Pons (tissue), 1 donor: Measurements from ENCODE around the gene ZFP92.
"Not testable (repeated sequence)": the region's sequence is repeated elsewhere in the genome, so short reads cannot be mapped to it uniquely, and the experiment has no call there.

Experiments
- DNase-seq: peaks from one replicate; pipeline ENCODE4 v3.0.0-alpha.2; 2016; ENCODE audit warnings: low spot score

ZFP92 gene

DNA sequence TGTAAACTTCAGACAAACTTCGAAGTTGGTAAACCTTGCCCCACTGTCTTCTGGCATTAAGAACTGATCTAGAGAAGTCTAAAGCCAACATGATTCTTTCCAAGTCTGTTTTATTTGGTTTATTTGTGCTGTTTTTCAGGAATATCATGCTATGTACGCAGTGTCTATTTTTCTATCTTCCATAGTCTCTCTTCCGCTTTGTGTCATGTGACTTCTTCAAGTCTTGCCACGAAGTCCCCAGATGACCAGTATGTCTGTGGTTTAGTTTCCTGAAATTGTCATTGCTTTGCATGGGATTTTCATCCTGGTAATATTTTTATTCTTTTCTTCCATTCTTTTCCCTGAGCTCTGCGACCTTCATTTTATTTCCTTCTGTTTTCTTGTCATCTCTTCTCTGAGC is 25.2 kb upstream of the ZFP92 start:
- no peak for DNase-seq

DNA sequence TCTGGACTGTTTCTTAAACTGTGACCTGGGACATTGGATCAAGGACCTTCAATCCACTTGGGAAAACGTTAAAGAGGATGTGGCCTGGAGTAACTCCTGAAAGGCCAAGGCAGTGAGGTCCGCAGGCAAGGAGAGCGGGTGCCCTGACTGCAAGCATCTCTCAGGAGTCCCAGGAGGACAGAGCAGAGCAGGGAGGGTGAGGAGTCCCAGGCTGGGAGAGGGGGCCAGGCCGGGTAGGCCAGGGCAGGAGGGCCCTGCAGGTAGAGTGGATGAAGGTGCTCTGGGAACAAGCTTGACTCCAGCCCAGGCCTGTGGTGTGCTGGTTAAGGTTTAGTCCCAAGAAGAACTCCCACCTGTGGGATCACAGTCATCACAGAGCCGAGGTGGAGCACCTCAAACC is 23.9 kb upstream of the ZFP92 start:
- no peak for DNase-seq

- DNase-seq = no peak
These were observed 23.1 kb upstream of the ZFP92 start for GRCh38 chrX:153387987-153388721.

DNA sequence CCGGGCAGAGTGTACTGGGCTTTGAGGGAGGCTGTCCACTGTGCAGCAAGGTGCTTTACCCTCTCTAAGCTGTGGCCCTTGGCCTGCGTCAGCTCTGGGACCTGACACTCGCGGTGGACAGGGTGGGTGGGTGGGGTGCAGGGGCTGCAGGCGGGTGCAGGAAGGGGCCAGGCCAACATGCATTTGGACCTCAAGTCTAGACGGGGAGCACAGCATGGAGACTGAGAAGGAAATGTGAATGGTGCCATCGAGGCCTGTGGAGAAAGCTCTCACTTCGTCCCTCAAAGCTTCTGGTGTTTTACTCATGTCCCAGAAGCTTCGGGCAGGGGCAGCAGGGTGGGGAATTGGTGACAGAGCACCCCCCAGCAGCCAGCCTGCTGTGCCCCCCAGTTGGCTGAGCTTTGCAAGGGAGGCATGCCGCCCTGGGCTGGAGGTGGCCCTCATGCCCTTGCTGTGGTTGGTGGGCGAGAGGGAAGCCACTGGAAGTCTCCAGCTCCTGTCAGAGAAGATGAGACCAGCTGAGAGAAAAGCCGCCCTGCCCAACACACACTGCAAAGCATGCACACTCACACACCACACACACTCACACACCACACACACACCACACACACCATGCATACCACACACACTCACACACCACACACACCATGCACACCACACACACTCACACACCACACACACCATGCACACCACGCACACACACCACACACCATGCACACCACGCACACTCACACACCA is 22.4 kb upstream of the ZFP92 start:
- DNase-seq = no peak

- not testable (repeated sequence) for DNase-seq
These were observed 21.9 kb upstream of the ZFP92 start for GRCh38 chrX:153389460-153389768.

- DNase-seq = no peak
These were observed 18.5 kb upstream of the ZFP92 start for GRCh38 chrX:153392642-153393321.

GRCh38 chrX:153394612-153395011 is 16.7 kb upstream of the ZFP92 start:
- DNase-seq = no peak

DNA sequence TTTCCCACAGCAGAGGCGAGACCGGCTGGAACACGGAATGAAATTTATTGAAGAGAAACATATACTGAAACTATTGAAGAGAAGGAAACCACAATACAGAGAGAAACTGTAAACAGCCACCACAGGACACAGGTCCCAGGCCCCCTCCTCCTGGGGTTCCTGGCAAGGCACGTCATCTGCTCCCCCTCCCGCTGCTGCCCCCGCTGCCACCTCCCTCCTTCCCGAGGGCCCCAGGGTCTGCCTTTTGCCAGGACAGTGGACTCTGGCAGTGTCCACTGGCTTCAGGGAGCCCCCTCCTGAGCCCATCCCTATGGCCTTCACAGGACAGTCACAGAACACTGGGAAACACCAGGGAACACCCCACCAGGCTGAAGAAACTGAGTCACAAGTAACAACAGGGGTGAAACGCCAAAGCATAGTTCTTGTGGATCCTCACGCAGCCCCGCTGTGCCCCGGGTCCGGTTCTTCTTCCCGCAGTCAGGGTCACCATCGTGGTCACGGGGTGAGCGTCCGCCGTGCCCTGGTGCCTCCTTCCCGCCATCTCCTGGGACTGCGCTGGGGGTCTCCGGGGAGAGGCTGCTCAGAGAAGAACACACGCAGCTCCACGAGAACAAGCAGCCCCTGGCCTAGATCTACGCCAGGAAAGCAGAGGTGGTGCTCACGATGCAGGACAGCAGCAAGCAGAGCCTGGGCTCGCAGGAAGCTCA is 15.5 kb upstream of the ZFP92 start:
- no peak for DNase-seq

DNA sequence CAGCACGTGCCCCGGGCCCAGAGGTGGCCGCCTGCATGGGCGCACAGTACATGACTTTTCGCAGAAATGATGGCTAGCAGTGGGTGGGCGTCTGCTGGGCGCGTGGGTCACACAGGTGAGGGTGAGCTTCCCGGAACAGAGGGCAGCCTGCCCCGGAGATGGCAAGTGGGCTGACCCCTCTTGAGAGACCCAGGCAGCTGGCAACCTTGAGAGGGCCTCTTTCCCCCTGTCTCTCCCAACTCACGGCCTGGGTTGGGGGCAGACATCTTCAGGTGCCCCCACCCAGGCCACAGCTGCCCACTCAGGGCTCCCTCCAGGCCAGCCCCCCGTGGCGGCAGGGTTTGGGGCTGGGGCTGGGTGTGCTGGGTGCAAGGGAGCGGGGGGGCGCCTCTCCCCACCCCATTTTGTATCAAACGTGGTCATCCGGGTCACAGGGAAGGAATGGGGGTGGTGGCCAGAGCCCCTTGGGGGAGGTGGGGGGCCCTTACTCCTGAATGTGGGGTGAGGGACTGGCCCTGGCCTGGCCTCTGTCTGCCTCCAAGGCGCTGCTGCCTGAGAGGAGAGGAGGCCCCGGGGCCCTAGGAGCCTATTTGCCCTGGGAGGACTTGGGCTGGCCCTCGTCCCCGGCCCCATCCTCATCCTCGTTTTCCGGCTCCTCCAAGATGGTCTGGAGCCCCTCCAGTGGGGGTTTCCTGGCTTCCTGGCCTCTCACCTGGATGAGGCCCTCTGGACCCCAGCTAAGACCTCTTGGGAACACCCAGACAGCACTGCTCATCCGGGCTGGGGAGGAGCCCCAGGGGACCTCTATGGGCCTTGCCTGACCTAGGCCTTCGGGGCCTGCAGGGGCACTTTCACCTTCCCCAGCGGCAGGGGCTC is 14.7 kb upstream of the ZFP92 start:
- no peak for DNase-seq

- DNase-seq = no peak
These were observed 13.9 kb upstream of the ZFP92 start for GRCh38 chrX:153397256-153397960.

DNA sequence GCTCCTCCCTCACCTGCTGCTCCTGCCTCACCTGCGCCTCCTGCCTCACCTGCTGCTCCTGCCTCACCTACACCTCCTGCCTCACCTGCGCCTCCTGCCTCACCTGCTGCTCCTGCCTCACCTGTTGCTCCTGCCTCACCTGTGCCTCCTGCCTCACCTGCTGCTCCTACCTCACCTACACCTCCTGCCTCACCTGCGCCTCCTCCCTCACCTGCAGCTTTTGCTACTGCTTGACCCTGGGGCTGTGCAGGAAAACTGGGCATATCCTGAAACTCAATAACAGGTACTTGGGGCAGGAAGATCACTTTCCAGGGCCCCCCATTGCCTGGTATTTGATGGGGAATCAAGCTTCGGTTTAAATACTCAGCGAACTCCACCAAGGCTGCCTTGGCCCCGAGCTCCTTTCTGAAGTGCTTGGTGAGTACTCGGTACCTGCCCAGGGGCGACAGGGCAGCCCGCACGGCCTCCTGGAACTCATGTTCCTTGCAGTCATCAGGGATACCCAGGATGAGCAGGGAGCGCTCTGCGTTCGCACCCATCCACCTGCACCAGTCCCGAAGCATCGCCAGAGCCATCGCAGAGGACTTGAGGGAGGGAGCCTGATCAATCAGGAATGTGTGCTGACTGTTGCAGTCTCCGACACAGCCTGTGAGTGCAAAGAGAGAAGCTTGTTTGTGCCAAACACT is 12.9 kb upstream of the ZFP92 start:
- DNase-seq = no peak

DNA sequence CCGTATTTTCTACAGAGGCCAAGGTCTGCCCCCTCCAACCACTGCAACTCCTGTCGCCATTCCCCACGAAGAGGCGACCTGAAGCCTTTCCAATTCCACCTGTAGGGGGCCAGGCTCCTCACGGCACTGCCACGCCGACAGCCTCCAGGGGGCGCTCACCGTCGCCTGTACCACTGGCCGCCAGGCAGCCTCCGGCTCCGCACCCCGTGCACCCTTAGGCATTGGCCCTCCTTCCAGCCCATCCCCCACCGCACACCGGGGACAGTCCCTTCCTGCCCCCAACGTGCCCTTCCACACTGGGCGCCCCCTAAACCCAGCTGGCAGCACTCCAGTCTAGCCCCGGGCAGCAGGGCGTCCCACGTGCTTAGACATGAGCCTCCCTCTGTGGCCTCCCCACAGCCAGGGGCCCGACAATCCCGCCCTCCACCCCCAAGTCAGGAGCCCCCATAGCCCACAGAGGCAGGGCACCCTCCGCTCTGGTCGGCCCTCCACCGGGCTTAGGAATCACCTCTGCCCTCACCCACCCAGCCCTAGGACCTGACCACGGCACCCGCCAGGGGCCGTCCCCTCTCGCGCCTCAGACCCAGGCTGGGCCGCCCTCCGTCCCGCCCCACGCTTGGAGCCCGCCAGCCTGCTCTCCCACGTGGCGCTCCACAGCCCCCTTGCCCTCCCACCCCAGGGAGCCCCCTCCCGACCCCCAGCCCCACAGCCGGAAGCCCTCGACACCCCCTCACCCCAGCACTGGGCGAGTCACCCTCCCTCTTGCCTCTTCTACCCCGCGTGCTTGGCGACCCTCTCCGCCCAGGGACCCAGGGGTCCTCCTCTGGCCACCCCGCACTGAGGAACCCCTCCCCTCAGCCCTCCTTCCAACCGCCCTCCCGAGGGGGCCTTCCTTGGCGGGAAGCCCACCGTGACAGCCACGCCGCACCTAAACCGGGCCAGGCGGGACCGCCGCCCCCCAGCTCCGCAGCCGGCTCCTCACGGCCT is 10.8 kb upstream of the ZFP92 start:
- no peak for DNase-seq

GRCh38 chrX:153401133-153401764 is 10.0 kb upstream of the ZFP92 start, which contains the start of gene PNMA6E:
Gene PNMA6E (minus strand): TSS chrX:153401350. CDS start chrX:153398849, 2,501 bp downstream.
- no peak for DNase-seq

DNA sequence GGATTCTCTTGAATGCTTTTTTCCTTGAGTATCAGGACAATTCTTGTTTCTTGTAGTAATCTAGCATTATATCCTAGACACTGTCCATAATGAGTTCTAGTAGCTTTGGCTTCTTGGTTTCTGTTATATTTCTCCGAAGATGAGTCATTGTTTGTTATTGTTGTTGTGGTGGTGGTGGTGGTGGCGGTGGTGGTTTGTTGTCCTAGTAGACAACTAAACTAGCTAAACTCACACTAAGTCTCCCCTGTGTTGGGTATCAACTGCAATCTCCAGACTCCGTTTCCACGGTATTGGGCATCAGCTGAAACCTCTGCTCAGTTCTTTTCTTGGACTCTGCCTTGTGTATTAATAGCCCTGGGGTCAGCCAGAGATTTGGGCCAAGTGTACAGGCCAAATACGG is 6.9 kb upstream of the ZFP92 start:
- not testable (repeated sequence) for DNase-seq

DNA sequence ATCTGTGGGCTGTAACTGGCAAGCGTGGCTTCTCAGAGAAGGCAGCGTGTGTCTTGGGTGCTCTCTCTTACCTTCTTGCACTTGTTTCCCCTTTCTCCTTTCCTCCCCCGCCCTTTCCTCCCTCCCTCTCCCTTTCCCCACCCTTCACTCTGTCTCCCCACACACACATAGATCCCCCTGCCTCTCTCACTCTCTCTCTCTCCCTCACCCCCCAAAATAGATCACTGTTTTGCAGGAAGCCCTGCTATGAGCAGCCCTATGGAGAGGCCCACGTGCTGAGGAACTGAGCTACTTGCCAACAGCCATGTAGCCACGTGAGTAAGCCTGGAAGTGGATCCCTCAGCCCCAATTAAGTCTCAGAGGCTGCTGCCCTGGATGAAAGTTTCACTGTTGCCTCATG is 5.8 kb upstream of the ZFP92 start:
- DNase-seq = no peak

- no peak for DNase-seq
These were observed 5.3 kb upstream of the ZFP92 start for GRCh38 chrX:153406011-153406410.

DNA sequence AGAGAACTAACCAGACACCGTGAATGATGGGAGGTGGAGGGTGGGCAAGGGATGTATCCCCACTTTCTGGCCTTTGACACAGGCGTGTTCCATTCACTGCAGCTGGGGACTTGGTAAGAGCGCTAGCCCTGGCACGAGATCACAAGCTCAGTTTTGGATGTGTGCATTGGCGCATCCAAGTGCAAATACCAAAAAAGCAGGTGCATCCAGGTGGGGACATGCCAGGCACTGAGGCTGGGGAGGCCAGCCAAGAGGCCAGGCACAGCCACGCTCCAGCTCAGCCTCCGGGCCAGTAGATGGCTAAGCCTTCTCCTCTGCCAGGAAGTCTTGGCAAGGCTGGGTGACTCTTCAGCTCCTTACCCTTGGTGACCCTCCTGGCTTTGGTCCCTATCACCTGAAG is 4.4 kb upstream of the ZFP92 start:
- DNase-seq = no peak

GRCh38 chrX:153407736-153408135 is 3.5 kb upstream of the ZFP92 start:
- DNase-seq = no peak
